Neural cell (in vitro differentiated cells): ENCODE data around the gene ANO4.

ENCODE experiments used
- EP300 ChIP-seq: fragments of 450-650 bp; conservative IDR thresholded peaks from 2 replicates; pipeline ENCODE4 v1.6.1; 2014; ENCODE audit warnings: antibody characterized with exemption, mild to moderate bottlenecking, moderate library complexity; ENCODE audit not compliant: poor library complexity, severe bottlenecking
- TF ChIP-seq, protein P1 (sequence below): fragments of 450-650 bp; IDR thresholded peaks from 2 replicates; pipeline ENCODE4 v1.5.1; 2014; ENCODE audit warnings: antibody characterized with exemption, mild to moderate bottlenecking, moderate library complexity; ENCODE audit not compliant: poor library complexity, severe bottlenecking

GRCh38 chr12:101042211-101042610 is 247.6 kb downstream of the ANO4 start:
- TF ChIP-seq, protein P1, sequence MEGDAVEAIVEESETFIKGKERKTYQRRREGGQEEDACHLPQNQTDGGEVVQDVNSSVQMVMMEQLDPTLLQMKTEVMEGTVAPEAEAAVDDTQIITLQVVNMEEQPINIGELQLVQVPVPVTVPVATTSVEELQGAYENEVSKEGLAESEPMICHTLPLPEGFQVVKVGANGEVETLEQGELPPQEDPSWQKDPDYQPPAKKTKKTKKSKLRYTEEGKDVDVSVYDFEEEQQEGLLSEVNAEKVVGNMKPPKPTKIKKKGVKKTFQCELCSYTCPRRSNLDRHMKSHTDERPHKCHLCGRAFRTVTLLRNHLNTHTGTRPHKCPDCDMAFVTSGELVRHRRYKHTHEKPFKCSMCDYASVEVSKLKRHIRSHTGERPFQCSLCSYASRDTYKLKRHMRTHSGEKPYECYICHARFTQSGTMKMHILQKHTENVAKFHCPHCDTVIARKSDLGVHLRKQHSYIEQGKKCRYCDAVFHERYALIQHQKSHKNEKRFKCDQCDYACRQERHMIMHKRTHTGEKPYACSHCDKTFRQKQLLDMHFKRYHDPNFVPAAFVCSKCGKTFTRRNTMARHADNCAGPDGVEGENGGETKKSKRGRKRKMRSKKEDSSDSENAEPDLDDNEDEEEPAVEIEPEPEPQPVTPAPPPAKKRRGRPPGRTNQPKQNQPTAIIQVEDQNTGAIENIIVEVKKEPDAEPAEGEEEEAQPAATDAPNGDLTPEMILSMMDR, result no peak
- TF ChIP-seq EP300, result no peak
